Calu3 (cell line): ENCODE data around the gene FKBP11. TPM values are rescaled to one million over a fixed set of nuclear protein-coding genes. Genes with fewer than 3 reads are reported as not detected.

Source experiments
- total RNA-seq: library from RNA; stranded (reverse); gene quantifications from 2 replicates; pipeline ENCODE4 v1.2.3, GENCODE V29; 2022

Gene FKBP11
- total RNA-seq, 1 experiment from 2014 or later: 21.4 TPM

Other genes starting within 250 kb of the FKBP11 start
- gene KANSL2, start 243.3 kb downstream of the FKBP11 start, total RNA-seq: 23.3 and 26.2 TPM in 2 replicates
- gene CCNT1, start 208.8 kb downstream of the FKBP11 start, total RNA-seq: 34.7 and 36.0 TPM in 2 replicates
- 39.0 and 42.9 TPM in 2 replicates for gene ADCY6, start 136.4 kb downstream of the FKBP11 start, total RNA-seq
- gene CACNB3, start 107.0 kb downstream of the FKBP11 start, total RNA-seq: 17.9 and 21.1 TPM in 2 replicates
- 80.8 and 89.6 TPM in 2 replicates for gene DDX23, start 73.3 kb downstream of the FKBP11 start, total RNA-seq
- 7.4 and 14.2 TPM in 2 replicates for gene RND1, start 59.6 kb downstream of the FKBP11 start, total RNA-seq
- gene ARF3, start 32.0 kb upstream of the FKBP11 start, total RNA-seq: 142 and 164 TPM in 2 replicates
- 0.73 TPM in 1 of 2 replicates, not detected in the other for gene WNT10B, start 46.2 kb upstream of the FKBP11 start, total RNA-seq
- not detected in 2 replicates for gene WNT1, start 52.8 kb upstream of the FKBP11 start, total RNA-seq
- gene DDN, start 73.9 kb upstream of the FKBP11 start, total RNA-seq: 0.12 and 0.21 TPM in 2 replicates
- gene PRKAG1, start 93.3 kb upstream of the FKBP11 start, total RNA-seq: 34.2 and 36.9 TPM in 2 replicates
- 72.9 and 79.7 TPM in 2 replicates for gene KMT2D, start 135.3 kb upstream of the FKBP11 start, total RNA-seq
- 2.0 and 2.6 TPM in 2 replicates for gene RHEBL1, start 144.5 kb upstream of the FKBP11 start, total RNA-seq
- gene DHH, start 169.3 kb upstream of the FKBP11 start, total RNA-seq: not detected in 2 replicates
- 23.3 and 26.4 TPM in 2 replicates for gene LMBR1L, start 185.4 kb upstream of the FKBP11 start, total RNA-seq
- gene TUBA1B, start 205.9 kb upstream of the FKBP11 start, total RNA-seq: 690 and 793 TPM in 2 replicates